Limb (tissue), 2 donors: ENCODE measurements around the gene BFSP2.

Experiments
- DNase-seq, 2 donors: peaks; one replicate each; pipeline ENCODE4 v3.0.0-alpha.2; 2016; ENCODE audit errors: extremely low spot score in 2 of 2

The BFSP2 gene

DNA sequence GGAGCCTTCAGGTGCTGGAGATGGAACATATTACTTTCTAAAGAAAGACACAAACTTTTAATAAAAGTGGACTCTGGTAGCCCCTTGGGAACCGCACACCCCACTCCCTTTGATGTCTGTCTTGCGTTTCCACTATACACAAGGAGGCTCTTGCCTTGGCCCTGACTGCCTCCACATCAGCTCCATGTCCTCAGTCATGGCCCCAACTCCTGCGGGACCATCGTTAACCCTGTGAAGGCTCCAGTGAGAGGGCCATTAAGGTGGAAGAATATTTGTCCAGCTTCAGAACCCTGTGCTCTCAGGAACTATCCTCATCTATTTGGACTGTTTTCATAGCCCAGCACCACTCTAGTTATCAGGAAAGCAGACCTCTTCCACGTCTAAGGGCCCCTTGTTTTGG is 16.1 kb upstream of the BFSP2 start:
- no peak for DNase-seq

DNA sequence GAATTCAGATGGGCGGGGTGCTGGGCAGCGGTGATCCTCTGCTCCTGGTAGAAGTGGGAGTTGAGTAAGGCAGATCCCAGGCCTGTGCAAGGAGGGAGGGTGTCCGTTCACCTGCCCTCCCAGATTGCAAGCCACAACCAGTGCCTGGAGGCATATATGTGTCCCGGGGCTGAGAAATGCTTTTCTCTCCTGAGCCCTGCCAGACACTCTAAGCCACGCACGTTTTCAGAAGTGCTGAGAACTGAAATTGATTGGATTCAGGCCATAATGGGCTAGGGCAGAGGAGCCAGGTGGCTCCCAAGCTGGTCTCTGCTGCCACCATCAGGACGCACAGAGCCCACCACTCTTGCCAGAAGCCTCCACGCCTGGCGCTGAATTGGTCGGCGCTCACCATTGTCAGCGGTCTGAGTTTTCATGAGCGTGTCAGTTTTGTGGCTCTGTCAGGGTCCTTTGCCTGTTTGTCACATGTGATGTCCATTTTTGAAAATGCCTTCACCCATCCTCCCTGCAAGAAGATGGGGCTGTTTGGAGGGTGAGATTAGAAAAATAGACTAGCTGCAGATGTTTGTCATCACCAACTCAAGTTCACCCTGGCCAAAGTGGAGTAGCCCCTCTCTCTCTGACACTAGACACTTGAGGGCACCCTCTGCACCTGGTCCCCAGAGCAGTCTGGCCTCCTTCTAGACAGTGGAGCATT is 15.4 kb upstream of the BFSP2 start:
- peak; percentile 79 to 86 for DNase-seq

DNA sequence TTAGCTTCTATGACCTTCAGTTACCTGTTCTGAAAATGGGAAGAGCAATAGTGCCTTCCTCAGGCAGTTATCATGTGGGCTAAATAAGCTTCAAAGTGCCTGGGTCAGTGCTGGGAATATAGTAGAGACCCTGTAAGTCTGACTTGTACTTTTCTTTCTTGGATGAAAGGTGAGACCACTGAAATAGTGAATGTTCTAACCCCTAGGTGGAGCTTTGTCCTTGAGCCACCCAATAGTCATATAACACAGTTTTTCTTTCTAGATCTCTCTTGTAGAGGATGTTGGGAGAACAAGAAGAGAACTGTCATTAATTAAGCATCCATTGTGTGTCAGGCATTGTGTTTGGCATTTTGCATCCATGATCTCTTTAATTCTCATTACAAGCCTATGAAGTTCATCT is 13.0 kb upstream of the BFSP2 start:
- DNase-seq, result no peak

DNA sequence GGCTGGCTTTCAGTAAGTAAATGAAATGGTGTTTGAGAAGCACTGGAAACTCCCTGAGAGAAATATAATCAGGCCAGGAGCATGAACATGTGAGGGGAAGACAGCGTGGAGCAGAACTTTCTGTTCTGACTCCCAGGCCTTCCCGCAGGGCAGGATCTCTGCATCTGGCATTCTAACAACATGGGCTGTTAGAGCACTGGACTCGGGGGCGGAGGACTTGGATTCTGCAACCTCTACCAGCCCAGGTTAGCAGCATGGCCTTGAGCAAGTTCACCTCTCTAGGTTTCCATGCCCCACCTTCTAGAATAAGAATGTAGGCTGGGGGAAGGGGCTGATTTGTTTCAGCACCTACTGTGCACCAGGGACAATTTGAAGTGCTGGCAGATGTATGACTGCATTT is 12.5 kb upstream of the BFSP2 start:
- DNase-seq, result no peak

DNA sequence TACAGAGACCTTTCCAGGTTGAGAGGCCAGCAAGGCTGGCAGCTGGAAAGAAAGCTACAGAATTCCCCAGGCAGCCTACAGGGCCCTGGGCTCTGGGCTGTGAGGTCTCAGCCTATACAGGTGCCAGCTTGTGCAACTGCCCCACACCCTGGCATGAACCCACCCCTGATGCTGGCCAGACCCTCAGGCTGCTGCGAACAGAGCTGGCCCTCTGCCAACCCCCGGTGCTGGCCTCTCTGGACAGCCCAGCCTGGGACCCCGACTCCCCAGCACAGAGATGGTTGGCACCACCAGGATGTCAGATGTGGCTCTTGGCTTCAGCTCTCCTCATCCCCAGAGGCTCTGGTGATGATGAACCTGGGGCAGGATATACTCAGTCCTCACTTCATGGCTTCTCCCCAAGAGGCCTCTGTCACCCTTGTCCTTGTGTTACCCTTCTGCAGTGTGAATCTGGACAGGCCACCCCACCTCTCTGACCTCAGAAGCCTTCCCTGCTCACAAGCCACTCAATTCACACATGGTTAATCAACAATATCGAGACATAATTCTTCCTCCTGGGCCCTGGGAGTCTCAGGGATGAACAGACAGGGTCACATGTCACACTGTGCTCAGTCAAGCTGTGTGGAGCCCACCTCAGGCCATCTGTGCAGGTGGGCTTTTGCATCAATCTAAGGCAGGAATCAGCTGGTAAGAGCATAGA is 11.0 kb upstream of the BFSP2 start:
- DNase-seq, result no peak

DNA sequence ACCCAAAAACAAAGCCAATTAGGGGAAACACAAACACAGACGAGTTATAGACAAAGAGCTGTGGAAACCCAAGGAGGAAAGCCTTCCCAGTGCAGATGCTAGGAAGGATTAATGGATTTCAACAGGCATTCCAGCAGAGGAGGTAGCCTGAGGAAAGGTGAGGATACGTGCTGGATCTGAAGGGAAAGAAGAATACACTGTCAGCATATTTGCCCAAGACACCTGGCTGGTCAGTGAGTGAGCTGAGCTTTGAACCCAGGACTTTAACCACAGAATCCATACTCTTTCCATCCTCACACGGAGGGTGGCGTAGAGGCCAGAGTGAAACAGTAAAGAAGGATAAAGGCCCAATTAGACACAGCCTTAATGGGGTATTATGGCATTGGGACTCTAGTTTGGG is 9.1 kb upstream of the BFSP2 start:
- DNase-seq, result no peak

DNA sequence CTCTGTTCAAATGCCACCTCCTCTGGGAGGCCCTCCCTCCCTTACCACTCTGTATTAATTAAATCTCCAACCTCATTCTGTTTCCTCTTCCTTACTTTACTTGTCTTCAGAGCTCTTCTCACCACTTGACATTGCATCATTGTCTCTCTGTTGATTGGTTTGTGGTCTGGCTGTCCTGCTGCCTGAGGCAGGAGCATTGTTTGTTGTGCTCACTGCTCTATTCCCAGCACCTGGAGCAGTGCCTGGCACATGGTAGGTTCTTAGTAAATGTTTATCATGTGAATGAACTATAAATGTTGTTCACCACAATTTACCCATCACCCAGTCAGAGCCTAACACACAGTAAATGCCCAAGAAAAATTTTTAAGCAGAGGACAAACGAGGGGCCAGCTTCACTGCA is 6.7 kb upstream of the BFSP2 start:
- no peak for DNase-seq

DNA sequence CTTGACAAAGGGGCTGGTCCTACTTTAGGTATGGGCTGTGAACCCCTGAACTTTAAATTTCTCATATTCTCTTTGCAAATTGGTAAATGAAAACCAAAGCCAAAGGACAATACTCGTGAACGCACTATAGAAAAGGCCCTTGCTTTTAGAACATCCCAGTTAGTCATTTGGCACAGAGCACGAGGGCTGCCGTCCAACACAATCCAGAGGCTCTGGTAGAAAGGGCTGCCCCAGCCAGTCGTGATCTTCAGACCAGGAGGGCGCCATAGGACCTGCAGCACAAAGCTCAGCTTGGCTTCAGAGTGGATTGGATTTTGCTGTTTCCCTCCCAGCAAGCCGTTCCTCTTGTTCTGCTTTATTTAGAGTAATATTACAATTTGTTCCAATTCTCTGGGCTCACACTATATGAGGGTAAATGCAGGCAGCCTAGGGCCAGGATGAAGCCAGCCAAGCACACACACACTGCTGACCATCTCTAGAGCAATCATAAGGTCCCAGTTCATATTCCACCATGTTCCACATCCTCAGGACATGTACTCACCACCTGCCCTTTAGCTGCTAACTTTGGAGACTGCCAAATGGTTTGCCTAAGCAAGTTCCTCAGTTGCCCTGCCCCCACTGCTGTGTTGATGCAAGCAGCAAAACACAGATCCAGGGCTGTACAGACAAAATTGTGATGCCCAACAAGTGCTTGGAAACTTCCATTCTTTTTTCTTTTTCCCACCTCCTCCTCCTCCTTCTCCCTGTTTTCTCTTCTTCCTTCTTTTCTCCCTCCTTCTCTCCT is 6.0 kb upstream of the BFSP2 start:
- DNase-seq, result no peak

DNA sequence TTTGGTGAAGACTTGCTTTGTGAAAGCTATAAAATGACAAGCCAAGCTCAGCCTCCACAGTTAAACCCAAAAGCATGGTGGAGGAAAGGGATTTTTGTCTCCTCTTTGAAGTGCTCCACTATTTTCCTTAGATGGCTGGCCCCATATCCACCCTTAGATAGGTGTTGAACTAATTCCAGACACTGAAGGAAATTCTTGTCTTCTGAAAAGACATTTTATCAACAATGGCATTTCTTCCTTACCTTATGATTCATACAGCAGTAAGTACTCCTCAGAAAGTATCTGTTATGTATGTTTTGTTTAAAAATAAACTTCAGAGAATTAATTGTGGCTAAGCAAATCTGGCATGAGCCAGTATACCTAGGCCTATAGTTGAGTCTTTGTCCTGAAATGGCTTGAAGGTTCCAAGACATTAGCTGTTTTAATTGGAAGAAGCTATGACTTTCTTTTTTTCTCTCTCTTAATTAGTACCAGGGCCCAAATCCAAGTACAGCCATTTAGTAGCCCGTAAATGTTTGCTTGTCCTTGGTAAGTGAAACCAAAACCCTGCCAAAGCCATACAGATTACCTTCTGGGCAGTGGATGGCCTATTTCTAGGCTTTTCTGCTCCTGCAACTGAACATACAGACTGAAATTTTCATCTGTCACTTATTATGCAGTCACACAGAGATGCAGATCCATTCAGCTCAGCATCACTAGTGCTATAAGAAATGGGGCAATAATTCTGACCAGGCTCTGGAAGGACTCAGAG is 5.1 kb upstream of the BFSP2 start:
- DNase-seq, result no peak

DNA sequence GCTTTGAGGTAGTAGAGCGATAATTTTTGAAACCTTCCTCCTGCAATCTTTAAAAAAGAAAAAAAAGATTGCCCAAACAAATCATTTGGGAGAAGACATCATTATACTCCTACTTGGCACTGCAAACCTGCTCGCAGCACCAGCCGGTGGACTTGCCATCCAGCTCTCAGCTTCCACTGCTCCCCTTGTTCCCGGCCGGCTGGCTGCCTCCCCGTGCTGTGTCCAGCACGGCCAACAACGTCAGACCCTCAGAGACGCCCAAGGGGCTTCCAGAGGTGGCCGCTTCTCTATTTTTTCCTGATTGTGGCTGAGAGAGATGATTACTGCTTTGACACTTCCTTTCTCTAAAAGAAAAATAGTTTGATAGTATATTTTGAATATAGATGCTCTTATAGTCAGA is 3.0 kb upstream of the BFSP2 start:
- DNase-seq, result no peak

DNA sequence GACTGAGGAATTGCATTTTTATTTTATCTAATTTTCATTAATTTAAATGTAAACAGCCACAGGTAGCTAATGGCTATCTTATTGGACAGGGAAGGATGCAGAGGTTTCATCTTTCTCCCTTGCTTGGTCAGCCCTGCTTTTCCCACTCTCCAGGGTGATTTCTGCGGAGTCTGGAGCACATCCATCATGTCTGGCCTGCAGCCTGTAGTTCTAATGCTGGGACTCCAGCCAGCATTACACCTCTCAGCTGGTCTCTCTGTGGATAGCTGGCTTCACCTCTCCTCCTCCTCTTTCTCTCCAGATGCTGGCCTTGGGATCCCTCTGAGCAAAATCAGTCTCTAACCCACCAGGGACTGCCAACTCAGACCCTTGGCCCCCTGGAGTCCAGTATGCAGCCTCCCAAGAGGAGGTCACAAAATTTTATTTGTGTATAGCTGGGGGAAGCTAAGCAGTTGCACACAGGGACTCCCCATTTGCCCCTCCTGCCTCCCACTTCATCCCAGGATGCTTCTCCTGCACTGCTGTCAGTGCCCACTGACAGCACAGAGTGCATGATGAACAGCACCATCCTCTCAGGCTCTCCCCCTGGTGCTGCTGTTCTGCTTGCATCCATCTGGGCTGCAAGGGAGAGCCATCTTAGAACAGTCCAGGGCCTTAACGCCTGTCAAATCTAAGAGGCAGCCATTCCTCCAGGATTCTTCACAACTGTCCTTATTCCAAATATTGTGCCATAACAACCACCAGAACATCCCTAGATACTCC is 1.7 kb downstream of the BFSP2 start:
- DNase-seq, result peak; percentile 23 to 66

DNA sequence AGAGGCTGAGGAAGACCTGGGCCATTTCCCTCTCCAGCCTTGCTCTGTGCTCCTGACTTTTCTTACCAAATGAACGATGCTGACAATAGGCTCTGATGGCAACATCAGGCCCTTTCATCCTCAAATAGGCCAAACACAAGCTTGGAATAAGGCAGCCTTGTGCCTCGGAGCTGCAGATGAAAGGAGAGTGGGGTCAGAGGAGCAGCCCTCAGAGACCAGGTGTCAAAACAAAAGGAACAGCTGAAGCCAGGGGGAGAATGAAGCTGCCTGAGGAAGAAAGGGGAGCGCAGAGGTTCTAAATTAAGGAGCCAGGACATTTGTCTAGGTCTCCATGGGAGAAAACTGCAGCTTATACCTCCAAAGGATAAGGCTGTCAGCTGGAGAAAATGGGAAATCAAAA is 5.1 kb downstream of the BFSP2 start:
- DNase-seq, result no peak

DNA sequence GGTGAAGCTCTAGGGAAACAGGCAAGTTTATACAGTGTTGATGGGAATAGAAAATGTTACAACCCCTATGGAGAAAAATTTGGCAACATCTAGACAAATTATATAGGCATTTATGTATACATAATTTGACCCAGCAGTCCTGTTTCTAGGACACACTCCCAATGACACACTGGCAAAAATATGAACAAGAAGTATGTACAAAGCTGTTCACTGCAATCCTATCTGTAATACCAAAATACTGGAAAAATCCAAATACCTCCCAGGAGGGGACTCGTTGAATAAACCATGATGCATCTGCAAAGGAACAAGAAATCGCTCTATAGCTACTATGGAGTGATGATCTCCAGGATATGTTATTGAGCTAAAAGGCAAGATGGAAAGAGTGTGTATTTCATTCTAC is 8.5 kb downstream of the BFSP2 start:
- no peak for DNase-seq

DNA sequence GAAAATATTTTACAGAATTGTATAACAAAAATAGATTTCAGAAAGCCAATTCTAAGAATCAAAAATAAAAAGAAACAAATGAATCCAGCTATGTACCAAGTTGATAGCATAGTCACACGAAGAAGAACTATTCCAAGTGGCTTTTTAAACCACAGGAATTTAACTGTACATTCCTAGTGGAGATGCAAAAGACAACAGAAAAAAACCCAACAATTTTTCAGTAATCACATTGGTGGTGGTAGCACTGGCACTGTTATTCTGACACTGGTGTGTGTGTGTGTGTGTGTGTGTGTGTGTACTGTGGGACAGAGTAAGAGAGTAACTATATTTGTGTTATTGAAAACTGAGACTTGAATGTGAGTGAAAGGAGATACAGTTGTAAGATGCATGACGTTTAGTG is 9.1 kb downstream of the BFSP2 start:
- no peak for DNase-seq

DNA sequence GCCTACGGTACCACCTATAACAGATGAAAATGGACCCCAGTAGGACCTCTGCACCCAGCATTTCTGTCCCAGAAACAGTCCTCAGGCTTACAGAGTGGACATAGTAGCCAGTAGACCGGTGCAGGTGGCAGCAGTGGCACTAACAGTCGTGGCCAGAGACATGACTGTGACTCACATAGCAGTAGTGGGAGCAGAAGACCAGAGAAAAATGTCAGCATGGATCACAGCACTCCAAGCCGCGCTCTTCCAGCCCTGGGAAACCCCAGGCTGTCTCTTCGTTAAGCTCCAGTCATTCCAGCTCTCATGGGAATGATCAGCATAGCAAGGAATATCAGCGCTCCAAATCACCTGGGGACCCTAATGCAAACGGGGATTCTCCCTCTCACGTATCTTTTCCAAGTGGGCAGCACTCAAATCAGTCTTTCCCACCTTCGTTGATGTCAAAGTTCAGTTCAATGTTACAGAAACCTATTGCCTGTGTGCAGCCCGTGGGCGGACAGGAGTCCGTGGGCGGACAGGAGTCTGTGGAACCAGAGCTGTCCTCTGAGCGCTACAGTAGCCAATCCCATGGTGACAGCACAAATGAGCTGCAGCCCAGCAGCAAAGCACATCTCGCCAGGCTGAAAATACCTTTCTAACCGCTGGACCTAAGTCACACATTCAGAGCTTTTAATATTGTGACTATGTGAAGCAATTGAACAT is 10.5 kb downstream of the BFSP2 start:
- DNase-seq, result no peak

DNA sequence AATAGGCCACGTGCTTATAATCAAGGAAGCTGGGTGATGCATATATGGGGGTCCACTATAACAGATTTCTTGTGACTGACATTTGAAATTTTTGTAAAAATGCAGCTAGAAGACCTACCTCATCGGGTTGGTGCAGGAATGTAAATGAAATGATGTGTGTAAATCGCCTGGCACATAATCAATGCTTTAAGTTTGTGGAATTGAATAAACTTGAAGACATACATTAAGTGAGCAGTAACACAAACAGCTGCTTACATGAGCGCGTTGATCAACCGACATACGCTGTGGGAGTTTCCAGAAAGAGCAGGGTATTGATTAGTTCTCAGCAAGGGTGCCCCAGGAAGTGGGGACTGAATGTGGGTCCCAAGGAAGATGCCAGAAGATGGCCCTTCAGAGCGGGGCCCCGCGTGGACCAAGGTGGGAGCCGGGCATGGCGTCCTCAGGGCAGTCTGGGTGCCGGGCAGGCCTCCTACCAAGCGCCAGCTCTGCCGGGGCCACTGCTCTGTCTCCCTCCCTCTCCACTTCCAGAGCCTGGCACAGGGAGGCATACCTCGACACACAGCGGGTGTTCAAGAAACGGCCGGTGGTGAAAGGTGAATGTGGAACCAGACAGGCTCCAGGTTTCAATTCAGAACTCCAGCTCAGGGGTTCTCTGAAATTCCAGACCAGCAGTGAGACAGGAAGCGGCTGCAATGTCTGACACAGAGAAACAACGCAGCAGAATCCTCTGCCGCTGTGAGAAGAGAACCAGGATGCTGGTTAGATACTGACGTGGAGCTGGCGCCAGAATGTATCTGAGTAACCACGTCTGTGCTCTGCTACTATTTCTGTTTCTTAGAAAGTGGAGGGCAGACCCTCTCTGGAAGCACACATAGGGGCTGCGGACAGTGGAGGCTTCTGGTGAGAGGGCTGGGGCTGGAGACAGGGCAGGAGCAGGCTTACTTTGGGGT is 12.6 kb downstream of the BFSP2 start:
- DNase-seq, result no peak

DNA sequence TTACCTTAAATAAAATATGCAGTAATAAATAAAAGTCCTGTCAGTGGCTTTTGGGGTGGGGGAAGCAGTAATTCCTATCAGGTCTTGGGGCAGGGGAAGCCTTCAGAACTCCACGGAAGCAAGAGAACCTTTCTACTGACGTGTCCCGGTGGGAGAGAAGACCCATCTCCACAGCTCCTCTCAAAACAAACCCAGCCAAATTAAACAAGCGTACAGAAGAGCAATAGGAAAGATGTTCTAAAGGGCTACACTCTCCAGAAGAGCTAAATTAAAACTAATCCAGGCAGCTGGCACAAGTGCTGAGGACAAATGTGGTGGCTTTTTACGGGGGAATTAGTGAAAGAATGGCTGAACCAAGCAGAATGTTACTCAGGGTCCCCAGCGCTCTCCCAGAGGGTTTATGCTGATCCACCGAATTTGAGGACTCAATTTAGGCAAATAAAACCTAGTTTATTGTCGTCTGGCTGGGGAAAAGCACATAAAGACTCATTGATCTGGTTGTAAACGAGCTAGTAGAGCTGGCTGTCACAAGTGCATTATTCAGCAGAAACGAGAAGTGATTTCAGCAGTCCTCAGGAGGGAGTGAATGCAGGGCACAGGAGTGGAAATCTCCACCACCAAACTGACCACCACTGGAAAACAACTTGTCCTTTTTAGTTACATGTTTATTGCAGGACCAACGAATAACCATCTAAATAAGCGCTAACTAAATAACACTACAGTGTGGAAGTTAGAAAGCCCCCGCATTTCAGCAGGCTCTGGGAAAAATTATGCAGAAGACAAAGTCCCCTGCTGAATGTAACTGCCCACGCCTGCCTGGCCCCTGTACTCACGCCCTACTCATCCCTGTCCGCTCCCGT is 13.5 kb downstream of the BFSP2 start:
- DNase-seq, result no peak

DNA sequence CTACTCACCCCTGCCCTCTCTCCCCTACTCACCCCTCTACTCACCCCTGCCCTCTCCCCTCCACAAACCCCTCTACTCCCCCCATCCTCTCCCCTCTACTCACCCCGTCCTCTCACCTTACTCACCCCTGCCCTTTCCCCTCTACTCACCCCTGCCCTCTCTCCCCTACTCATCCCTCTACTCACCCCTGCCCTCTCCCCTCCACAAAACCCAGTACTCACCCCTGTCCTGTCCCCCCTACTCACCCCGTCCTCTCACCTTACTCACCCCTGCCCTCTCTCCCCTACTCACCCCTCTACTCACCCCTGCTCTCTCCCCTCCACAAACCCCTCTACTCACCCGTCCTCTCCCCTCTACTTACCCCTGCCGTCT is 14.2 kb downstream of the BFSP2 start:
- no peak for DNase-seq

DNA sequence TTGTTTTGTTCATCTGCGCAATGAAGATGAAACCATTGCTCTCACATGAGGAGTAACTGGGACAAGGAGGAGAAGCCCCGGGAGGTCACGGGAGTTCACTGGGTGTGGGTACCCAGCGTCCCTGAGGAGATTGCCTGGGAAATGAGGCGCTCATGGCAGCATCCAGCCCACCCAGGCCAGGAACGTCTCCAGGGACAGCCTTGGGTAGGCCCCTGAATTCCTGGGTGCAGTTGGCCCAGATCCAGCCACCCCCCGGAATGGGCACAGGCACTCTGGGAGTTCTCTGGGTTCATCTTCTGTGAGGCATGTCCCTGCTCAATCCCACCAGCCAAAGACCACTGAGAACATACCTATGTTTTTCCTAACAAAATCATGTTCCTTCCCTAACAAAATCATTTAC is 18.5 kb downstream of the BFSP2 start:
- no peak for DNase-seq
